ENCODE data around the gene NELFCD. TPM values are rescaled to one million over a fixed set of nuclear protein-coding genes. Genes with fewer than 3 reads are reported as not detected.

NELFCD gene
- total RNA-seq, 2 donors from 2014 or later = 55.0 to 85.2 TPM

DNA sequence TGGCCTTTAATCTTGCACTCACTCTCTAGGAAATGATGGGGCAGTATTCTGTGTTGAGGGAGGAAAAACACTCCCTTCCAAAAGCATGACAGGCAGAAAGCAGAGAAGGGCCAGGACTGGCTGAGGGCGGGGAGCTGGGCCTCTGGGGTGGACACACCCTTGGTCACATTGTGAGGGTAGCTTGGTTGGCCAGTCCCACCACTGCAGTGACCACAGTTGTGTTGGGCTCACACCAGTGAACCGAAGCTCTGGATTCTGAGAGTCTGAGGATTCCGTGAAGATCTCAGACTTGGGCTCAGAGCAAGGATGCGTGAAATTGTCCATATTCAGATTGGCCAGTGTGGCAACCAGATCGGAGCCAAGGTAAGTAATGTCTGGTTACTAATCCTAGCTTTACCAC lies 38.2 kb downstream of the NELFCD start, which contains the start of gene TUBB1:
Gene TUBB1, plus strand, starts transcription at position 213 of the 400 bp plus-strand sequence. Its CDS starts 94 bp downstream, at position 307.
- Histone ChIP-seq H3K27me3 (replicated peaks; ENCODE audit: insufficient read depth) (no peaks in the 10 kb centered on the region), H3K27ac (no peak within 1 kb of the TSS), H3K36me3 (no peaks in the 10 kb centered on the region), H3K4me1 (replicated peaks) (no peaks in the 10 kb centered on the region), H3K9me3 (no peaks in the 10 kb centered on the region), H3K4me3 (no peak within 1 kb of the TSS)
- 99% methylated on average over 5 of the region's 5 CpGs for WGBS
- no peak for DNase-seq (ENCODE audit: low spot score)
- no peak for TF ChIP-seq POLR2A (IDR thresholded peaks at IDR 0.05)
- TF ChIP-seq, protein P1, sequence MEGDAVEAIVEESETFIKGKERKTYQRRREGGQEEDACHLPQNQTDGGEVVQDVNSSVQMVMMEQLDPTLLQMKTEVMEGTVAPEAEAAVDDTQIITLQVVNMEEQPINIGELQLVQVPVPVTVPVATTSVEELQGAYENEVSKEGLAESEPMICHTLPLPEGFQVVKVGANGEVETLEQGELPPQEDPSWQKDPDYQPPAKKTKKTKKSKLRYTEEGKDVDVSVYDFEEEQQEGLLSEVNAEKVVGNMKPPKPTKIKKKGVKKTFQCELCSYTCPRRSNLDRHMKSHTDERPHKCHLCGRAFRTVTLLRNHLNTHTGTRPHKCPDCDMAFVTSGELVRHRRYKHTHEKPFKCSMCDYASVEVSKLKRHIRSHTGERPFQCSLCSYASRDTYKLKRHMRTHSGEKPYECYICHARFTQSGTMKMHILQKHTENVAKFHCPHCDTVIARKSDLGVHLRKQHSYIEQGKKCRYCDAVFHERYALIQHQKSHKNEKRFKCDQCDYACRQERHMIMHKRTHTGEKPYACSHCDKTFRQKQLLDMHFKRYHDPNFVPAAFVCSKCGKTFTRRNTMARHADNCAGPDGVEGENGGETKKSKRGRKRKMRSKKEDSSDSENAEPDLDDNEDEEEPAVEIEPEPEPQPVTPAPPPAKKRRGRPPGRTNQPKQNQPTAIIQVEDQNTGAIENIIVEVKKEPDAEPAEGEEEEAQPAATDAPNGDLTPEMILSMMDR (IDR thresholded peaks at IDR 0.05) = no peak
- no peak for TF ChIP-seq POLR2AphosphoS5 (IDR thresholded peaks at IDR 0.05)
- intact Hi-C loops (cut with DNase I) = no loop called here

DNA sequence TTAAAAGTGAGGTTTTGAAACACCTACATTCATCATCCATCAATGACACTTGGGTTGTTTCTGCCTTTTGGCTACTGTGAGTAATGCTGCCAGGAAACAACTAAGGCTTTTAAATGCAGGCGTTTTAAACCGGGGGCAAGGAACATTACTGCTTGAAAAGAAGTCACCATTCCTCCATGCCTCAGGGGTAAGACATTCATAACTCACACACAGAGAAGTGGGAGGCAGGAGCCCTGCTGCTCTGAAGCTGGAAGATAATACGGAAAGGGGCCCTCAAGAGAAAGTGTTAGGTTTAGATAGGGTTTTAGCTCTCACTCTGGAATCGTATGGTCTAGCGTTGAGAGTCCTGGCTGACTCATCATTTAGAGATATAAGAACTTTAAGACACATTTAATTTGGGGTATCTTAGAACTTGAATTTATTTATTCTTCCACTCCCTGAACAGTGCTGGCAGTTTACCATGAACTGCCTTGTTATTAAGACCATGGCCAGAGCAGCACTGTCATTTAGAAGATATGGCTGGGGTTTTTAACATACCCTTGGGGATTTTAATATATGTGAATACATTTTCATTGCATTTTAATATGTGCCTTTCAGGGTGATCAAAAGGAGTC lies 40.0 kb downstream of the NELFCD start:
- H3K27me3 ChIP-seq (replicated peaks; ENCODE audit: insufficient read depth) = no peaks in the 10 kb centered on the region
- H3K27ac ChIP-seq = no peak overlapping the region
- intact Hi-C loops (cut with DNase I) = no loop called here
- no peak overlapping the region for H3K4me3 ChIP-seq
- no peak for DNase-seq (ENCODE audit: low spot score)
- no peaks in the 10 kb centered on the region for H3K36me3 ChIP-seq
- WGBS = 49% methylated on average over 5 of the region's 5 CpGs
- H3K4me1 ChIP-seq (replicated peaks) = no peaks in the 10 kb centered on the region
- TF ChIP-seq, protein P1 (IDR thresholded peaks at IDR 0.05) = no peak
- TF ChIP-seq POLR2A (IDR thresholded peaks at IDR 0.05) (no peak), POLR2AphosphoS5 (IDR thresholded peaks at IDR 0.05) (no peak)
- H3K9me3 ChIP-seq = no peaks in the 10 kb centered on the region

DNA sequence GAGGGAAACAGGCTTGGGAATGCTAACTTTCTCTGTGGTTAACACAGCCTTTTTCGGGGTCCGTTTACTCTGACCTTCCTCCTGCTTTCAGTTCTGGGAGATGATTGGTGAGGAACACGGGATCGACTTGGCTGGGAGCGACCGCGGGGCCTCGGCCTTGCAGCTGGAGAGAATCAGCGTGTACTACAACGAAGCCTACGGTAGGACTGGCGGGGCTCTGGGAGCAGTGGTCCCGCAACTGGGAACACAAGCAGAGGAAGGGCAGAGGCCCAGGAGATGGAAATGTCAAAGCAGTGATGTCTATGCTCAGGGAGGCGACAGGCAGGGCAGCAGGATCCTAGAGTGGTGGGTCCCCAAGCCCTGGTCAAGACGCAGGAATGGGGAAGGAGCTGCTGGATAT lies 41.7 kb downstream of the NELFCD start:
- H3K4me3 ChIP-seq = no peak overlapping the region
- TF ChIP-seq, protein P1 (IDR thresholded peaks at IDR 0.05) = no peak
- TF ChIP-seq POLR2A (IDR thresholded peaks at IDR 0.05) (no peak), POLR2AphosphoS5 (IDR thresholded peaks at IDR 0.05) (no peak)
- intact Hi-C loops (cut with DNase I) = no loop called here
- DNase-seq (ENCODE audit: low spot score) = no peak
- no peaks in the 10 kb centered on the region for H3K36me3 ChIP-seq
- WGBS = 87% methylated on average over 15 of the region's 15 CpGs
- no peak overlapping the region for H3K27ac ChIP-seq
- no peaks in the 10 kb centered on the region for H3K4me1 ChIP-seq (replicated peaks)
- H3K9me3 ChIP-seq = no peaks in the 10 kb centered on the region
- no peaks in the 10 kb centered on the region for H3K27me3 ChIP-seq (replicated peaks; ENCODE audit: insufficient read depth)

DNA sequence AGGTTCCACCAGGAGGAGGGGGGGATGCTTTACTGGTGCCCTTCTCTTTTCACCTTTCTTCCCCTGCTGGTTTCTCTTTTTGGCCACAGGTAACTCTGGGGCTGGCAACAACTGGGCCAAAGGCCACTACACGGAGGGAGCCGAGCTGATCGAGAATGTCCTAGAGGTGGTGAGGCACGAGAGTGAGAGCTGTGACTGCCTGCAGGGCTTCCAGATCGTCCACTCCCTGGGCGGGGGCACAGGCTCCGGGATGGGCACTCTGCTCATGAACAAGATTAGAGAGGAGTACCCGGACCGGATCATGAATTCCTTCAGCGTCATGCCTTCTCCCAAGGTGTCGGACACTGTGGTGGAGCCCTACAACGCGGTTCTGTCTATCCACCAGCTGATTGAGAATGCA lies 42.6 kb downstream of the NELFCD start:
- no peaks in the 10 kb centered on the region for H3K36me3 ChIP-seq
- intact Hi-C loops (cut with DNase I) = no loop called here
- H3K4me3 ChIP-seq = no peak overlapping the region
- H3K27me3 ChIP-seq (replicated peaks; ENCODE audit: insufficient read depth) = no peaks in the 10 kb centered on the region
- no peak for DNase-seq (ENCODE audit: low spot score)
- H3K27ac ChIP-seq = no peak overlapping the region
- 95% methylated on average over 13 of the region's 13 CpGs for WGBS
- TF ChIP-seq, protein P1 (IDR thresholded peaks at IDR 0.05) = no peak
- no peak for TF ChIP-seq POLR2A (IDR thresholded peaks at IDR 0.05)
- no peak for TF ChIP-seq POLR2AphosphoS5 (IDR thresholded peaks at IDR 0.05)
- no peaks in the 10 kb centered on the region for H3K4me1 ChIP-seq (replicated peaks)
- no peaks in the 10 kb centered on the region for H3K9me3 ChIP-seq

DNA sequence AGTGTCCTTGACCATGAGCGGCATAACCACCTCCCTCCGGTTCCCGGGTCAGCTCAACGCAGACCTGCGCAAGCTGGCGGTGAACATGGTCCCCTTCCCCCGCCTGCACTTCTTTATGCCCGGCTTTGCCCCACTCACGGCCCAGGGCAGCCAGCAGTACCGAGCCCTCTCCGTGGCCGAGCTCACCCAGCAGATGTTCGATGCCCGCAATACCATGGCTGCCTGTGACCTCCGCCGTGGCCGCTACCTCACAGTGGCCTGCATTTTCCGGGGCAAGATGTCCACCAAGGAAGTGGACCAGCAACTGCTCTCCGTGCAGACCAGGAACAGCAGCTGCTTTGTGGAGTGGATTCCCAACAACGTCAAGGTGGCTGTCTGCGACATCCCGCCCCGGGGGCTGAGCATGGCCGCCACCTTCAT lies 43.1 kb downstream of the NELFCD start:
- no peaks in the 10 kb centered on the region for H3K27me3 ChIP-seq (replicated peaks; ENCODE audit: insufficient read depth)
- no peak overlapping the region for H3K27ac ChIP-seq
- DNase-seq (ENCODE audit: low spot score) = no peak
- 94% methylated on average over 24 of the region's 24 CpGs for whole genome bisulfite sequencing
- no peaks in the 10 kb centered on the region for H3K4me1 ChIP-seq (replicated peaks)
- H3K4me3 ChIP-seq = no peak overlapping the region
- intact Hi-C loops (cut with DNase I) = no loop called here
- H3K9me3 ChIP-seq = no peaks in the 10 kb centered on the region
- no peaks in the 10 kb centered on the region for H3K36me3 ChIP-seq
- TF ChIP-seq POLR2AphosphoS5 (IDR thresholded peaks at IDR 0.05) (no peak), POLR2A (IDR thresholded peaks at IDR 0.05) (no peak)
- TF ChIP-seq, protein P1 (IDR thresholded peaks at IDR 0.05) = no peak
